K562 (cell line): ENCODE measurements around the gene SNX18. TPM values are rescaled to one million over a fixed set of nuclear protein-coding genes. Genes with fewer than 3 reads are reported as not detected.

Experiments
- ATAC-seq: fragments of 200-7000 bp; cut with Tn5 transposase; 3 replicates; pipeline ENCODE4 v1.9.1; 2020; ENCODE audit warnings: moderate library complexity
- BruUV-seq: library from RNA; stranded (reverse); fragments of 400-500 nt; replicated peaks from 2 replicates; lab custom pipeline; 2021; lab: Mats Ljungman, UMichigan
- CTCF ChIA-PET: fragments of 300-600 bp; formaldehyde crosslinking; extraction: SDS; loops from one replicate; lab custom pipeline; 2021; ENCODE audit warnings: low intra/inter-chr PET ratio; lab: Yijun Ruan, JAX
- POLR2A ChIA-PET: fragments of 300-600, 350-650 bp; sonication (Branson Sonifier 250); formaldehyde crosslinking; extraction: SDS; loops from one replicate; lab custom pipeline; 2021; ENCODE audit warnings: antibody characterized with exemption, inconsistent platforms; lab: Yijun Ruan, JAX
- DNase-seq, 4 experiments: peaks; one replicate each; pipeline versions ENCODE4 v3.0.0 to v3.0.0-alpha.2; 2011 to 2018; ENCODE audit warnings: low spot score in 3 of 4, mixed read lengths in 3 of 4; ENCODE audit errors: extremely low read depth in 1 of 4
- FAIRE-seq: peaks from 2 replicates; lab custom pipeline; 2011; peaks lifted over from hg19 to GRCh38; lab: Jason Lieb, UNC
- H2AFZ ChIP-seq: 2 replicates; pipeline ENCODE4 v1.6.0; 2011; ENCODE audit warnings: low read depth, low read length, control low read depth, inconsistent platforms
- H3K27ac ChIP-seq: fragments of 200-600 bp; 3 replicates; pipeline ENCODE4 v1.8.0; 2011; ENCODE audit warnings: low read depth, mild to moderate bottlenecking, control low read depth, inconsistent platforms, low read length, moderate library complexity, mixed read lengths; ENCODE audit errors: extremely low read depth
- H3K27me3 ChIP-seq, 2 experiments: fragments of 300-600 bp in 1 of 2; 2 replicates in 1 of 2; 3 replicates in 1 of 2; pipeline versions ENCODE4 v1.6.0 to v1.8.0; 2011; ENCODE audit warnings: inconsistent platforms in 2 of 2, low read length in 2 of 2, mild to moderate bottlenecking in 1 of 2, mixed read lengths in 1 of 2, moderate library complexity in 1 of 2; ENCODE audit not compliant: control insufficient read depth in 2 of 2, insufficient read depth in 2 of 2
- H3K36me3 ChIP-seq: fragments of 300-600 bp; 3 replicates; pipeline ENCODE4 v1.8.0; 2011; ENCODE audit warnings: mild to moderate bottlenecking, low read length, inconsistent platforms; ENCODE audit not compliant: control insufficient read depth, insufficient read depth
- H3K4me1 ChIP-seq, 2 experiments: fragments of 200-600 bp in 1 of 2; replicated peaks in 1 of 2; 2 replicates in 1 of 2; 3 replicates in 1 of 2; pipeline versions ENCODE4 v1.5.1 to v1.8.0; 2011; ENCODE audit warnings: inconsistent platforms in 2 of 2, low read length in 2 of 2, mild to moderate bottlenecking in 1 of 2, mixed read lengths in 1 of 2, moderate library complexity in 1 of 2; ENCODE audit not compliant: control insufficient read depth in 2 of 2, insufficient read depth in 2 of 2
- H3K4me2 ChIP-seq: 2 replicates; pipeline ENCODE4 v1.6.1; 2011; ENCODE audit warnings: low read length, control low read depth, inconsistent platforms, mixed read lengths; ENCODE audit not compliant: insufficient read depth
- H3K4me3 ChIP-seq: fragments of 200-600 bp; sonication (generic), shearing (Covaris generic); 2 replicates; pipeline ENCODE4 v1.5.1; 2016; ENCODE audit warnings: control low read depth, inconsistent platforms
- H3K79me2 ChIP-seq: fragments of 200-600 bp; 3 replicates; pipeline ENCODE4 v1.8.0; 2011; ENCODE audit warnings: low read length, inconsistent platforms; ENCODE audit not compliant: control insufficient read depth, insufficient read depth
- H3K9ac ChIP-seq, 2 experiments: 2 replicates each; pipeline versions ENCODE4 v1.6.0 to v1.6.1; 2011; ENCODE audit warnings: low read depth in 2 of 2, low read length in 2 of 2, control low read depth in 1 of 2, inconsistent platforms in 1 of 2, mild to moderate bottlenecking in 1 of 2, mixed read lengths in 1 of 2; ENCODE audit not compliant: insufficient read depth in 1 of 2
- H3K9me1 ChIP-seq: one replicate; pipeline ENCODE4 v1.6.0; 2011; ENCODE audit warnings: inconsistent platforms, mild to moderate bottlenecking, low read length, moderate library complexity; ENCODE audit not compliant: control insufficient read depth, insufficient read depth
- H3K9me3 ChIP-seq: replicated peaks from 2 replicates; pipeline ENCODE4 v1.5.1; 2011; ENCODE audit warnings: low read depth, low read length, inconsistent platforms; ENCODE audit not compliant: control insufficient read depth, insufficient read depth
- H4K20me1 ChIP-seq: replicated peaks from 2 replicates; pipeline ENCODE4 v1.6.1; 2011; ENCODE audit warnings: low read length, inconsistent platforms, mixed read lengths; ENCODE audit not compliant: control insufficient read depth, insufficient read depth
- ARNT ChIP-seq, 2 experiments: fragments of 450-650 bp; IDR thresholded peaks; 2 replicates each; pipeline ENCODE4 v1.6.1; 2016; ENCODE audit warnings: mild to moderate bottlenecking in 1 of 2
- CBFA2T3 ChIP-seq: fragments of 450-650 bp; IDR thresholded peaks from 2 replicates; pipeline ENCODE4 v1.6.1; 2017
- CEBPB ChIP-seq: fragments of 450-650 bp; IDR thresholded peaks from 2 replicates; pipeline ENCODE4 v1.6.1; 2016; ENCODE audit warnings: missing genetic modification characterization, missing compliant biosample characterization
- HMGN3 ChIP-seq: IDR thresholded peaks from 2 replicates; pipeline ENCODE4 v1.6.1; 2011; ENCODE audit warnings: borderline replicate concordance, low read depth, mild to moderate bottlenecking, mixed read lengths, low read length; ENCODE audit not compliant: insufficient read length; ENCODE audit errors: extremely low read depth
- ZNF316 ChIP-seq: fragments of 450-650 bp; IDR thresholded peaks from 2 replicates; pipeline ENCODE4 v1.6.1; 2016
- ZNF41 ChIP-seq: fragments of 250-450 bp; sonication (Bioruptor Pico); conservative IDR thresholded peaks from 2 replicates; pipeline ENCODE4 v1.4.0; 2020; ENCODE audit warnings: mild to moderate bottlenecking
- WGBS: fragments of 100-300 bp; shearing (Covaris generic); methylation state at CpG from one replicate; pipeline ENCODE4 v1.1.6; 2016; ENCODE audit warnings: low coverage, mixed read lengths; ENCODE audit not compliant: insufficient coverage; ENCODE audit errors: missing lambda C conversion rate; 5-methylcytosine and 5-hydroxymethylcytosine counted together
- in situ Hi-C: fragments of 300-500 bp; cut with MboI; formaldehyde crosslinking; loops from 4 replicates; pipeline ENCODE4 v1.15.0; 2018; ENCODE audit warnings: inconsistent platforms, mixed read lengths
- intact Hi-C: fragments of 100-400 bp; cut with micrococcal nuclease; formaldehyde crosslinking; loops from 2 replicates; pipeline ENCODE4 v1.14.2; 2022
- polyA plus RNA-seq, 8 experiments: library from polyadenylated mRNA; depleted of rRNA in 4 of 8; stranded (reverse) in 5 of 8; unstranded in 3 of 8; fragments of >200 nt; fragmentation: Nextera tagmentation in 2 of 8; fragmentation: Illumina TruSeq in 1 of 8; extraction: Ambion mirVana in 2 of 8; extraction: Trizol in 1 of 8; gene quantifications; 2 replicates each; pipeline versions ENCODE4 v1.2.1 to v1.2.3, GENCODE V29; 2011 to 2014; ENCODE audit warnings: inconsistent platforms in 1 of 8, missing spikeins in 1 of 8
- total RNA-seq, 7 experiments: library from RNA; depleted of rRNA in 6 of 7; stranded (reverse); fragments of >200 nt in 6 of 7; fragmentation: Illumina TruSeq in 2 of 7; extraction: Trizol in 2 of 7; gene quantifications; 2 replicates each; pipeline versions ENCODE4 v1.2.1 to v1.2.3, GENCODE V29; 2011 to 2021; ENCODE audit warnings: low replicate concordance in 1 of 7
- TF ChIP-seq, protein P1 (sequence below): fragments of 250-450 bp; sonication (Bioruptor Pico); IDR thresholded peaks from 2 replicates; pipeline ENCODE4 v1.5.0; 2022; ENCODE audit warnings: mild to moderate bottlenecking
- TF ChIP-seq, protein P2 (sequence below): fragments of 200-600 bp; sonication (generic); IDR thresholded peaks from one replicate; pipeline ENCODE4 v1.6.1; 2012; ENCODE audit warnings: mild to moderate bottlenecking, low read depth, low read length, inconsistent platforms

The SNX18 gene
- total and polyA plus RNA-seq, 9 of the 15 experiments (the other 6 are each of a cell fraction or from before 2014, with no cell fraction given) = 2.3 to 8.8 (median 6.0) TPM

DNA sequence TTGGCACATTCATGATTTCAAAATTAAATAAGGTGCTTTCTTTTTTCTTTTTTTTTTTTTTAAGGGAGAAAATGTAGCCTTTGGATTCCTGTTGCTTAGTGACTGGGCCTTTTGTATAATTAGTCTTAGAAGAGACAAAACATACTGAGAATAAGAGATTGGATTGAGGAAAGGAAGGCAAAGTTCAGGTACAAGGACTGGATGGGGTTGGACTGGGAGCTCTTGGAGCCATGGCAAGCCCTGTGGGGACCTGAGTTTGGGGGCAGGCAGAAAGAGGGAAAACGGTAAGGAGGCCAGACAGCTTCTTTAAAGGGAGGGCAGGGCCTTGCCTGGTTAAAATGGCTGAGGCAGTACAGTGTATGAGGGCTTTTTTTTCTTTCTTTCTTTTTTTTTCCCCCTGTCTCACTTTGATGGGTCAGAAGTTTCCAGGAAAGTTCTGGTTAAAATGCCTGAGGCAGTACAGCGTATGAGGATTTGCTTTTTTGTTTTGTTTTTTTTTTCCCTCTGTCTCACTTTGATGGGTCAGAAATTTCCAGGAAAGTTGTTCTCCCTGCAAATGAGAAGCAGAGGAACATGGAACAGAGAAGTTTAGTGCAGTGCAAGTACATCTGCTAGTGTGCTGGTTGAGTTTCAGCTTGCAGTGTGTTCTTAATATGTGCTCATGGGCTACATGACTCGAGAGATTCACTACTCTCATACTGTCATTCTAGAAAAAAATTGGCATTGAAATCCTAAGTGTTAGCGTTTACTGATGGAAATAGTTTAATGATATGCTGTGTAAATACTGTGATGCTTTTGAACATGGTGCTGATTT lies 16.8 kb downstream of the SNX18 start:
- H3K4me1 ChIP-seq = peaks cover 0 to 3% of the 10 kb centered on the region in 2 experiments; a peak in 1 of 5 replicates
- no peak overlapping the region for H3K9ac ChIP-seq
- ATAC-seq = 0 out of 3 replicates have a peak, but pooled peaks have one; percentile 36
- no peak overlapping the region for H3K4me2 ChIP-seq
- no peaks in the 10 kb centered on the region for H3K9me3 ChIP-seq
- POLR2A ChIA-PET = interaction anchor here (0.7 kb wide), 1 partner anchor 11 kb away, joined by 3 read pairs; no protein-coding TSS in a partner anchor
- intact Hi-C loops = no loop called here
- H3K4me3 ChIP-seq = no peak overlapping the region
- WGBS = 71% methylated on average over 4 of the region's 4 CpGs
- DNase-seq = no peak
- H2AFZ ChIP-seq = no peak overlapping the region
- H3K36me3 ChIP-seq = no peaks in the 10 kb centered on the region
- no peak overlapping the region for H3K27ac ChIP-seq
- no peaks in the 10 kb centered on the region; the same call in 1 of the 2 replicates for H4K20me1 ChIP-seq
- in situ Hi-C loops = no loop called here
- no peaks in the 10 kb centered on the region for H3K9me1 ChIP-seq
- CTCF ChIA-PET = no interaction called here
- peak; percentile 58 for FAIRE-seq
- H3K79me2 ChIP-seq = no peaks in the 10 kb centered on the region
- no peaks in the 10 kb centered on the region for H3K27me3 ChIP-seq
- no TSS peak for BruUV-seq
- TF ChIP-seq CBFA2T3 (no peak), ARNT (IDR thresholded peaks at IDR 0.05) (no peak), HMGN3 (no peak), CEBPB (no peak), ZNF316 (no peak), ZNF41 (CRISPR knock-in tag) (no peak)
- TF ChIP-seq, protein P1, sequence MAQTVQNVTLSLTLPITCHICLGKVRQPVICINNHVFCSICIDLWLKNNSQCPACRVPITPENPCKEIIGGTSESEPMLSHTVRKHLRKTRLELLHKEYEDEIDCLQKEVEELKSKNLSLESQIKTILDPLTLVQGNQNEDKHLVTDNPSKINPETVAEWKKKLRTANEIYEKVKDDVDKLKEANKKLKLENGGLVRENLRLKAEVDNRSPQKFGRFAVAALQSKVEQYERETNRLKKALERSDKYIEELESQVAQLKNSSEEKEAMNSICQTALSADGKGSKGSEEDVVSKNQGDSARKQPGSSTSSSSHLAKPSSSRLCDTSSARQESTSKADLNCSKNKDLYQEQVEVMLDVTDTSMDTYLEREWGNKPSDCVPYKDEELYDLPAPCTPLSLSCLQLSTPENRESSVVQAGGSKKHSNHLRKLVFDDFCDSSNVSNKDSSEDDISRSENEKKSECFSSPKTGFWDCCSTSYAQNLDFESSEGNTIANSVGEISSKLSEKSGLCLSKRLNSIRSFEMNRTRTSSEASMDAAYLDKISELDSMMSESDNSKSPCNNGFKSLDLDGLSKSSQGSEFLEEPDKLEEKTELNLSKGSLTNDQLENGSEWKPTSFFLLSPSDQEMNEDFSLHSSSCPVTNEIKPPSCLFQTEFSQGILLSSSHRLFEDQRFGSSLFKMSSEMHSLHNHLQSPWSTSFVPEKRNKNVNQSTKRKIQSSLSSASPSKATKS (CRISPR knock-in tag) = no peak
- TF ChIP-seq, protein P2, sequence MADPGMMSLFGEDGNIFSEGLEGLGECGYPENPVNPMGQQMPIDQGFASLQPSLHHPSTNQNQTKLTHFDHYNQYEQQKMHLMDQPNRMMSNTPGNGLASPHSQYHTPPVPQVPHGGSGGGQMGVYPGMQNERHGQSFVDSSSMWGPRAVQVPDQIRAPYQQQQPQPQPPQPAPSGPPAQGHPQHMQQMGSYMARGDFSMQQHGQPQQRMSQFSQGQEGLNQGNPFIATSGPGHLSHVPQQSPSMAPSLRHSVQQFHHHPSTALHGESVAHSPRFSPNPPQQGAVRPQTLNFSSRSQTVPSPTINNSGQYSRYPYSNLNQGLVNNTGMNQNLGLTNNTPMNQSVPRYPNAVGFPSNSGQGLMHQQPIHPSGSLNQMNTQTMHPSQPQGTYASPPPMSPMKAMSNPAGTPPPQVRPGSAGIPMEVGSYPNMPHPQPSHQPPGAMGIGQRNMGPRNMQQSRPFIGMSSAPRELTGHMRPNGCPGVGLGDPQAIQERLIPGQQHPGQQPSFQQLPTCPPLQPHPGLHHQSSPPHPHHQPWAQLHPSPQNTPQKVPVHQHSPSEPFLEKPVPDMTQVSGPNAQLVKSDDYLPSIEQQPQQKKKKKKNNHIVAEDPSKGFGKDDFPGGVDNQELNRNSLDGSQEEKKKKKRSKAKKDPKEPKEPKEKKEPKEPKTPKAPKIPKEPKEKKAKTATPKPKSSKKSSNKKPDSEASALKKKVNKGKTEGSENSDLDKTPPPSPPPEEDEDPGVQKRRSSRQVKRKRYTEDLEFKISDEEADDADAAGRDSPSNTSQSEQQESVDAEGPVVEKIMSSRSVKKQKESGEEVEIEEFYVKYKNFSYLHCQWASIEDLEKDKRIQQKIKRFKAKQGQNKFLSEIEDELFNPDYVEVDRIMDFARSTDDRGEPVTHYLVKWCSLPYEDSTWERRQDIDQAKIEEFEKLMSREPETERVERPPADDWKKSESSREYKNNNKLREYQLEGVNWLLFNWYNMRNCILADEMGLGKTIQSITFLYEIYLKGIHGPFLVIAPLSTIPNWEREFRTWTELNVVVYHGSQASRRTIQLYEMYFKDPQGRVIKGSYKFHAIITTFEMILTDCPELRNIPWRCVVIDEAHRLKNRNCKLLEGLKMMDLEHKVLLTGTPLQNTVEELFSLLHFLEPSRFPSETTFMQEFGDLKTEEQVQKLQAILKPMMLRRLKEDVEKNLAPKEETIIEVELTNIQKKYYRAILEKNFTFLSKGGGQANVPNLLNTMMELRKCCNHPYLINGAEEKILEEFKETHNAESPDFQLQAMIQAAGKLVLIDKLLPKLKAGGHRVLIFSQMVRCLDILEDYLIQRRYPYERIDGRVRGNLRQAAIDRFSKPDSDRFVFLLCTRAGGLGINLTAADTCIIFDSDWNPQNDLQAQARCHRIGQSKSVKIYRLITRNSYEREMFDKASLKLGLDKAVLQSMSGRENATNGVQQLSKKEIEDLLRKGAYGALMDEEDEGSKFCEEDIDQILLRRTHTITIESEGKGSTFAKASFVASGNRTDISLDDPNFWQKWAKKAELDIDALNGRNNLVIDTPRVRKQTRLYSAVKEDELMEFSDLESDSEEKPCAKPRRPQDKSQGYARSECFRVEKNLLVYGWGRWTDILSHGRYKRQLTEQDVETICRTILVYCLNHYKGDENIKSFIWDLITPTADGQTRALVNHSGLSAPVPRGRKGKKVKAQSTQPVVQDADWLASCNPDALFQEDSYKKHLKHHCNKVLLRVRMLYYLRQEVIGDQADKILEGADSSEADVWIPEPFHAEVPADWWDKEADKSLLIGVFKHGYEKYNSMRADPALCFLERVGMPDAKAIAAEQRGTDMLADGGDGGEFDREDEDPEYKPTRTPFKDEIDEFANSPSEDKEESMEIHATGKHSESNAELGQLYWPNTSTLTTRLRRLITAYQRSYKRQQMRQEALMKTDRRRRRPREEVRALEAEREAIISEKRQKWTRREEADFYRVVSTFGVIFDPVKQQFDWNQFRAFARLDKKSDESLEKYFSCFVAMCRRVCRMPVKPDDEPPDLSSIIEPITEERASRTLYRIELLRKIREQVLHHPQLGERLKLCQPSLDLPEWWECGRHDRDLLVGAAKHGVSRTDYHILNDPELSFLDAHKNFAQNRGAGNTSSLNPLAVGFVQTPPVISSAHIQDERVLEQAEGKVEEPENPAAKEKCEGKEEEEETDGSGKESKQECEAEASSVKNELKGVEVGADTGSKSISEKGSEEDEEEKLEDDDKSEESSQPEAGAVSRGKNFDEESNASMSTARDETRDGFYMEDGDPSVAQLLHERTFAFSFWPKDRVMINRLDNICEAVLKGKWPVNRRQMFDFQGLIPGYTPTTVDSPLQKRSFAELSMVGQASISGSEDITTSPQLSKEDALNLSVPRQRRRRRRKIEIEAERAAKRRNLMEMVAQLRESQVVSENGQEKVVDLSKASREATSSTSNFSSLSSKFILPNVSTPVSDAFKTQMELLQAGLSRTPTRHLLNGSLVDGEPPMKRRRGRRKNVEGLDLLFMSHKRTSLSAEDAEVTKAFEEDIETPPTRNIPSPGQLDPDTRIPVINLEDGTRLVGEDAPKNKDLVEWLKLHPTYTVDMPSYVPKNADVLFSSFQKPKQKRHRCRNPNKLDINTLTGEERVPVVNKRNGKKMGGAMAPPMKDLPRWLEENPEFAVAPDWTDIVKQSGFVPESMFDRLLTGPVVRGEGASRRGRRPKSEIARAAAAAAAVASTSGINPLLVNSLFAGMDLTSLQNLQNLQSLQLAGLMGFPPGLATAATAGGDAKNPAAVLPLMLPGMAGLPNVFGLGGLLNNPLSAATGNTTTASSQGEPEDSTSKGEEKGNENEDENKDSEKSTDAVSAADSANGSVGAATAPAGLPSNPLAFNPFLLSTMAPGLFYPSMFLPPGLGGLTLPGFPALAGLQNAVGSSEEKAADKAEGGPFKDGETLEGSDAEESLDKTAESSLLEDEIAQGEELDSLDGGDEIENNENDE = no peak
